Left ventricle myocardium inferior (tissue), 1 donor: ENCODE measurements around the gene SLC17A3. TPM values are rescaled to one million over a fixed set of nuclear protein-coding genes. Genes with fewer than 3 reads are reported as not detected.

Source experiments
- DNase-seq: peaks from one replicate; pipeline ENCODE4 v3.0.0-alpha.2; 2020
- H3K27ac ChIP-seq: fragments of 200-600 bp; replicated peaks from 2 replicates; pipeline ENCODE4 v1.8.0; 2021
- H3K27me3 ChIP-seq: fragments of 200-600 bp; 2 replicates; pipeline ENCODE4 v1.8.0; 2021; ENCODE audit warnings: low read depth
- H3K36me3 ChIP-seq: fragments of 200-600 bp; 2 replicates; pipeline ENCODE4 v1.8.0; 2021
- H3K4me1 ChIP-seq: fragments of 200-600 bp; 2 replicates; pipeline ENCODE4 v1.8.0; 2021
- H3K4me3 ChIP-seq: fragments of 200-600 bp; 2 replicates; pipeline ENCODE4 v1.8.0; 2021; ENCODE audit warnings: mild to moderate bottlenecking, moderate library complexity
- H3K9me3 ChIP-seq: fragments of 200-600 bp; replicated peaks from 2 replicates; pipeline ENCODE4 v1.8.0; 2021
- intact Hi-C: fragments of 100-400 bp; cut with micrococcal nuclease; formaldehyde crosslinking; loops from one replicate; pipeline ENCODE4 v1.11.0; 2022
- total RNA-seq: library from RNA; stranded (reverse); fragmentation: NEBNext Ultra II Directional; extraction: Animal tissue kit (Norgen Biotek cat#: 25700); gene quantifications from one replicate; pipeline ENCODE4 v1.2.1, GENCODE V29; 2021
- TF ChIP-seq, protein P1 (sequence below): fragments of 200-600 bp; IDR thresholded peaks from 2 replicates; pipeline ENCODE4 v1.8.0; 2021; ENCODE audit warnings: antibody characterized with exemption, mild to moderate bottlenecking, borderline replicate concordance
- donor health status: DM: no; HTN: yes; CAD: no; lungs with severe emphysema.

The SLC17A3 gene
- total RNA-seq, 1 donor from 2014 or later: not detected

DNA sequence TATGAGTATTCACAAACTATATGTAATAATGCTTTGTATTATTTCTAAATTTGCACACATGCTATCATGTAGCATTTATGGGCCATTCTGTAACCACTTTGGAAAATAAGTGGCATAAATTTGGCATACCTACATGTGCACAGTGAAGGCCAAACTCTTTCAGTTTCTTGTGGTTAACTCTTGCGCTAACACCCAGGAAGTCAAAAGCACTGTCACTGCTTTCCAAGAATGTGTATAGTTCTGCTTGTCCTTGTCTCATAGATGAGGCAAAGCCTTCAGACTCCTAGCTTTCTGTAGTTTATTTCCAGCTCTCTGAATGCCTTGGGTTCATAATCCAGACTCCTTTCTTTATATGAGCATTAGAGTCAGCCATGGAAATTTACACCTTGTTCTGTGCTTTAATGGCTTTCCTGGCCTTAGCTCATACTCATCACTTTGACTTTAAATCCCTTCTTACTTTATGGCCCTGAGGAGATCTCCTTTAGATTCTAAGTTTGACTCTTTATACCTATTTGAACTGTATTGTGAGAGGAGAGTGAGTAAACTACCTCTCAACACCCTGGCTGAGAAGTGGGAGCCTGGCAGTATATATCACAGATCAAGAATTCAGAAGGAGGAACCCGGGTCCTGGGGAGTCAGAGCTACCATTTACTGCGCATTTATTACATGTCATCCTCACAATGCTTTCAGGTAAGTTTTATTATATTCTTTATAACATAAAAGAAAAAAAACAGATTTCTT, 949 bp upstream of the SLC17A3 start:
- no peaks in the 10 kb centered on the region for H3K9me3 ChIP-seq
- intact Hi-C loops: no loop called here
- TF ChIP-seq, protein P1, sequence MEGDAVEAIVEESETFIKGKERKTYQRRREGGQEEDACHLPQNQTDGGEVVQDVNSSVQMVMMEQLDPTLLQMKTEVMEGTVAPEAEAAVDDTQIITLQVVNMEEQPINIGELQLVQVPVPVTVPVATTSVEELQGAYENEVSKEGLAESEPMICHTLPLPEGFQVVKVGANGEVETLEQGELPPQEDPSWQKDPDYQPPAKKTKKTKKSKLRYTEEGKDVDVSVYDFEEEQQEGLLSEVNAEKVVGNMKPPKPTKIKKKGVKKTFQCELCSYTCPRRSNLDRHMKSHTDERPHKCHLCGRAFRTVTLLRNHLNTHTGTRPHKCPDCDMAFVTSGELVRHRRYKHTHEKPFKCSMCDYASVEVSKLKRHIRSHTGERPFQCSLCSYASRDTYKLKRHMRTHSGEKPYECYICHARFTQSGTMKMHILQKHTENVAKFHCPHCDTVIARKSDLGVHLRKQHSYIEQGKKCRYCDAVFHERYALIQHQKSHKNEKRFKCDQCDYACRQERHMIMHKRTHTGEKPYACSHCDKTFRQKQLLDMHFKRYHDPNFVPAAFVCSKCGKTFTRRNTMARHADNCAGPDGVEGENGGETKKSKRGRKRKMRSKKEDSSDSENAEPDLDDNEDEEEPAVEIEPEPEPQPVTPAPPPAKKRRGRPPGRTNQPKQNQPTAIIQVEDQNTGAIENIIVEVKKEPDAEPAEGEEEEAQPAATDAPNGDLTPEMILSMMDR: no peak

DNA sequence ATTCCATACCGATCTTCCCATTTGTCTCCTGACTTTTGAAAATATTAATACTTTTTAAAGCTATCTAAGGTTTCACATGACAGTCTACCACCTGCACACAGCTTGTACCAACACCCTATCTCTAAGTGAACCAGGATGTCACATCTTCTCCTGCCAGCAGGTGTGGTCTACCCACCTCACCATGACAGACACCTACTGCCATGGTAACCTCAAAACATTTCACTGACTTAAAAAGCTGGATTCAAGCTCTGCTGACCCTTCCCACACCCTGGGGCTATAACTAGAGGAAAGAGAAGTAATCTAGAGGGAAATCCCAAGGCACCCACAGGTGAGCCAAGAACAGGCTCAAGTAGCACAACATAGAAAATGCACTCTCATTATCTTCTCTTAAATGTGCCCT, 1.2 kb downstream of the SLC17A3 start:
- TF ChIP-seq, protein P1: no peak
- no peaks in the 10 kb centered on the region for H3K4me1 ChIP-seq
- no peak overlapping the region for H3K27ac ChIP-seq
- no peaks in the 10 kb centered on the region for H3K36me3 ChIP-seq
- no peaks in the 10 kb centered on the region for H3K9me3 ChIP-seq
- peaks cover 14% of the 10 kb centered on the region for H3K27me3 ChIP-seq
- H3K4me3 ChIP-seq: no peak overlapping the region
- intact Hi-C loops: no loop called here
- DNase-seq: no peak

More for the DNA sequence above, 949 bp upstream of the SLC17A3 start:
- no peak overlapping the region for H3K27ac ChIP-seq
- H3K27me3 ChIP-seq: peaks cover 6% of the 10 kb centered on the region
- H3K4me3 ChIP-seq: no peak overlapping the region
- no peak for DNase-seq
- no peaks in the 10 kb centered on the region for H3K36me3 ChIP-seq
- no peaks in the 10 kb centered on the region for H3K4me1 ChIP-seq

DNA sequence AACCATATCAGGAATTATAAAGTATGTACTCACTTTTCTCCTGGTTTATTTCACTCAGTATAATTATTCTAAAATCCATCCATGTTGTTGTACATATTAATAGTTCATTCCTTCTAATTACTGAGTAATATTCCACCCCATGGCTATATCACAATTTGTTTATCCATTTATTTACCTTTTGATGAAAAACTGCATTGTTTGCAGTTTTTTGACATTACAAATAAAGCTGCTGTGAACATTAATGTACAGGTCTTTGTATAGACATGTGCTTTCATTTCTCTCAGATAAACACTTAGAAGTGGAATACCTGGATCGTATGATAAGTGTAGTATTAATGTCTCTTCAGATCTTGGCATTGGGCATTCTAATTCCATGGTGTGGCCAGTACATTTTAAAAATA, 4.2 kb downstream of the SLC17A3 start:
- no peaks in the 10 kb centered on the region for H3K4me1 ChIP-seq
- H3K36me3 ChIP-seq: no peaks in the 10 kb centered on the region
- TF ChIP-seq, protein P1: no peak
- DNase-seq: no peak
- no peaks in the 10 kb centered on the region for H3K9me3 ChIP-seq
- no peak overlapping the region for H3K4me3 ChIP-seq
- H3K27ac ChIP-seq: no peak overlapping the region
- peaks cover 21% of the 10 kb centered on the region for H3K27me3 ChIP-seq
- intact Hi-C loops: no loop called here

DNA sequence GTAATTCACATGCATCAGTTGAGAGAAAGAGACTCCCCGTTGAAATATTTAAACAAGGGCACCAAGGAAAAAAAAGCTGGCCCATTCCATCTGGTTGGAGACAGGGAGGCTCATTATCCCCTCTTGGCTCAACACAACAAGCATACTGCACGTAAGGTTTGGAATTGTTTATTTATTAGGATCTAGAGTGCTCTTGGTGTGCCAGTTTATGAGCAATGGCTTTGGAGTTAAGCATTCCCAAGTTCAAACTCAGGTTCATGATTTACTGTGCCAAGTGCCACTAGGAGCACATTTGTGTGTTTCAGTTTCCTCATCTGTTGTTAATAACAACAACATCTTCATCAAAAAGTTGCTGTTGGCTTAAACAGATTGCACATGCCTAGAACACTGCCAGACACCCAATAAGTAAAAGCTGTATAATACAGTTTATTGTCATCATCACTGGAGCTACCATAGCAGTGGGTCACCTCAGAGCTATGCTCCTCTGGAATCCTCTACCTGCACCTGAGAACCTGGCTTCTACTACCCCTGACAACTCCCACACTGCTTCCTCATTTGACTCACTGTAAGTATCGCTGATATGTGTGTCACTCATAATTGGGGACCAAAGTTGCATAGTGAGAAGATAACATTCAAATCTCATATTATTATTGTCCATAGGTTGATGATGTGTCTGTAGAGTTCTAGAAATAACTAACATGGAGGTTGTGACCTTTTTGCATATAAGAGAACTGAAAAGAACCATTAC, 5.4 kb downstream of the SLC17A3 start:
- TF ChIP-seq, protein P1: no peak
- intact Hi-C loops: no loop called here
- peaks cover 27% of the 10 kb centered on the region for H3K27me3 ChIP-seq
- H3K4me3 ChIP-seq: no peak overlapping the region
- no peak overlapping the region for H3K27ac ChIP-seq
- H3K9me3 ChIP-seq: no peaks in the 10 kb centered on the region
- H3K36me3 ChIP-seq: no peaks in the 10 kb centered on the region
- no peaks in the 10 kb centered on the region for H3K4me1 ChIP-seq
- DNase-seq: no peak

DNA sequence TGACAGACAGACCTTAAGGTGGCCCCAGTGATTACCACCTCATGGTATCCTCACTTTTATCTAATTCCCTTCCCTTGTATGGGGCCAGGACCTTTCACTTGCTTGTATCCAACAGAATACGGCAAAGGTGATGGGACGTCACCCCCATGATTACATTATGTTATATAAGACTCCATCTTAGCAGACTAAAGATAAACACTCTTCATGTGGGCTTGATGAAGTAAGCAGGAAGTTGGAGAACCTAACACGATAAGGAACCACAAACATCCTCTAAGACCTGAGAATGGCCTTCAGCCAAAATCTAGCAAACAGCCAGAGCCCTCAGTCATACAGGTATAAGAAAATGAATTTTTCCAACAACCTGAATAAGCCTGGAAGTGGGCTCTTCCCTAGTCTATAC, 8.0 kb downstream of the SLC17A3 start:
- Histone ChIP-seq H3K36me3 (no peaks in the 10 kb centered on the region), H3K27me3 (peaks cover 36% of the 10 kb centered on the region), H3K27ac (no peak overlapping the region), H3K4me1 (no peaks in the 10 kb centered on the region), H3K4me3 (no peak overlapping the region), H3K9me3 (no peaks in the 10 kb centered on the region)
- TF ChIP-seq, protein P1: no peak
- DNase-seq: no peak
- intact Hi-C loops: no loop called here
